ENCODE results near the gene GAS2L2. TPM values are rescaled to one million over a fixed set of nuclear protein-coding genes. Genes with fewer than 3 reads are reported as not detected.

GAS2L2 gene
- polyA plus RNA-seq, 1 donor from 2014 or later = 0.38 TPM

DNA sequence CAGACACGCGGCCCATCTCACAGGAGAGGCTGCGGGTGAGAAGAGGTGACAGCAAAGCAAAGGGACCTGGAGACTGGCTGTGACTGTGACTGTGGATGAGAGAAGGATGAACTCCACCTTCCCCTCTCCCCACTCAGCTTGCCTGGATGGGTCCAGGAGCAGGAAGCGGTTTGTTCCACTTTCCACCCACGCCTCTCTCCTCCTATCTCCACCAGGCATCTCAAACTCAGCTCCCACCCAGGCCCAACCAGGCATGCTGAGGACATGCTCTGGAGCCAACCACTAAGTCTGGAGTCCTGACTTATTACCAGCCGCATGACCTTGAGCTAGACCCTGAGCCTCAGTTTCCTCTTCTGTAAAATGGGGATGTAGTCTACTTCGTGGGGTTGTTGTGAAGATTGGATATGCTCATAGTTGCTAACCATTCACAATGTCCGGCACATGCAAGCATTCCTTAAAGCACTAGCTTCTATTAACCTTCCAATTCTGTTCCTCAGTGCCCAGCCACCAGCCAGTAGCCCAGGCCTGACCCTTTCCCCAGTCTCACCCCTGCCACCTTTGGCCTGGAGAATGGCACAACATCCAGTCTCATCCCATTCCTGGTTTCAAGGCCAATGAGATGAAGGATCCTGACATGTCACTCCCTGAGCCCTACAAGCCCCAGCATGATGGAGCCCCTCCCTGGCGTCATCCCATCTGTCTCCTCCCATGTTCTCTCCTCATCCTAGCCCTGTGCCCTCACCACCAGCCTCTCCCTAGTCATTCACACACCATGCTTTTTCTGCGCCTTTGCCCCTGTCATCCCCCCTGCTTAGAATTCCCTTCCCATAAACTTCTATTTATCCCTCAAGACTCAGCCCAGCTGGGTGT, 2.3 kb downstream of the GAS2L2 start:
- peaks cover 3% of the 10 kb centered on the region for H3K27me3 ChIP-seq (ENCODE audit: insufficient read depth, low read depth, low read length)
- H3K9me2 ChIP-seq (ENCODE audit: insufficient read depth, low read length) = no peaks in the 10 kb centered on the region
- H2AFZ ChIP-seq (ENCODE audit: low read depth, low read length) = no peak overlapping the region
- H3K4me3 ChIP-seq (ENCODE audit: low read length) = no peak overlapping the region
- H3F3A ChIP-seq (ENCODE audit: insufficient read depth, low read length, poor library complexity, severe bottlenecking) = no peaks in the 10 kb centered on the region
- TF ChIP-seq RAD21 (conservative IDR thresholded peaks at IDR 0.05) (no peak), POLR2AphosphoS5 (IDR thresholded peaks at IDR 0.05) (no peak), SMC3 (conservative IDR thresholded peaks at IDR 0.05; ENCODE audit: poor library complexity) (no peak)
- H3K4me2 ChIP-seq (ENCODE audit: low read length) = no peak overlapping the region
- no peak overlapping the region for H3K9ac ChIP-seq (ENCODE audit: low read length)
- no peaks in the 10 kb centered on the region for H3K79me2 ChIP-seq (replicated peaks; ENCODE audit: insufficient read depth, low read length)
- H4K20me1 ChIP-seq (ENCODE audit: insufficient read depth) = no peaks in the 10 kb centered on the region
- no peaks in the 10 kb centered on the region for H3K36me3 ChIP-seq (ENCODE audit: insufficient read depth, low read length)
- H3K9me3 ChIP-seq (ENCODE audit: low read length) = no peaks in the 10 kb centered on the region
- H3K27ac ChIP-seq (ENCODE audit: low read length) = no peak overlapping the region

DNA sequence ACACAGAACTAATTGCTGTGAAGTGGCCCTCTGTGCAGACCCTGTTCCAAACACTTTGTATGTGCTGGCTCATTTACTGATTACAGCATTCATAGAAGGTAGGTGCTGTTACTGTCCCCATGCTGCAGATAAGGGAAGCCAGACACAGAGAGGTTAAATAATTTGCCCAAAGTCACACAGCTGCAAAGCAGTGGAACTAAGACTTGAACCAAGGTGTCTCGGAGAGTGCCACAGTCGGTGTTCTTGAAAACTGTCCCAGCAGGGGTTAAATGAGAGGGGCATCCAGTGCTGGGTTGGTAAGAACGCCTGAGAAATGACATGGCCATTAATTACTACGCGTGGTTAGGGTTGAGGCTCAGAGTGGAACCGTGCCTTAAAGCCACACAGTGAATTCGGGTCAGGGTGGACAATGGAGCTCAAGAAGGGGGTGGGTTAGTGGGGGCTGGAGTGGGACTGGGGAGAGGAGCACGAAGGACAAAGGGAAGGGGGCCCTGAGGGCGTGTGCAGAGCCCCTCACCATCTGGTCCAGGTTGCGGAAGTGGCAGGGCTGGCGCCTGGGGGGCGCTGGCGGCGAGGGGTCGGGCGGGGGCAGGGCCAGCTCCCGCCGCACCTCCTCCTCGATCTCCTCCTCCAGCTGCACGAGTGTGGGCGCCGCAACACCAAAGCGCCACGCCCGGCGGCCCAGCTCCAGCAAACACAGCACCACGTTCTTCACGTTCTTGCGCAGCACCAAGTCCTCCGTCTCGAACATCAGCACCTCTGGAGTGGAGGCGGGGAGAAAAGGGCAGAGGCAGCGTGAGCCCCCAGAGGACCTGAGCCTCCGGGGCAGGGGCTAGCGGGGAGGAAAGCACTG, 3.3 kb downstream of the GAS2L2 start:
- Histone ChIP-seq H3K9me3 (ENCODE audit: low read length) (no peaks in the 10 kb centered on the region), H3F3A (ENCODE audit: insufficient read depth, low read length, poor library complexity, severe bottlenecking) (no peaks in the 10 kb centered on the region), H3K27ac (ENCODE audit: low read length) (no peak overlapping the region), H3K36me3 (ENCODE audit: insufficient read depth, low read length) (no peaks in the 10 kb centered on the region), H3K9ac (ENCODE audit: low read length) (no peak overlapping the region), H3K9me2 (ENCODE audit: insufficient read depth, low read length) (no peaks in the 10 kb centered on the region), H3K79me2 (replicated peaks; ENCODE audit: insufficient read depth, low read length) (no peaks in the 10 kb centered on the region), H3K4me3 (ENCODE audit: low read length) (no peak overlapping the region), H3K4me2 (ENCODE audit: low read length) (no peak overlapping the region), H2AFZ (ENCODE audit: low read depth, low read length) (no peak overlapping the region), H3K27me3 (ENCODE audit: insufficient read depth, low read depth, low read length) (peaks cover 3% of the 10 kb centered on the region), H4K20me1 (ENCODE audit: insufficient read depth) (no peaks in the 10 kb centered on the region)
- no peak for TF ChIP-seq TAF1 (IDR thresholded peaks at IDR 0.05; ENCODE audit: low read depth)
- TF ChIP-seq EZH2 (IDR thresholded peaks at IDR 0.05; ENCODE audit: borderline replicate concordance, insufficient read depth, low read length, poor library complexity, severe bottlenecking) = no peak
- TF ChIP-seq, protein P1, sequence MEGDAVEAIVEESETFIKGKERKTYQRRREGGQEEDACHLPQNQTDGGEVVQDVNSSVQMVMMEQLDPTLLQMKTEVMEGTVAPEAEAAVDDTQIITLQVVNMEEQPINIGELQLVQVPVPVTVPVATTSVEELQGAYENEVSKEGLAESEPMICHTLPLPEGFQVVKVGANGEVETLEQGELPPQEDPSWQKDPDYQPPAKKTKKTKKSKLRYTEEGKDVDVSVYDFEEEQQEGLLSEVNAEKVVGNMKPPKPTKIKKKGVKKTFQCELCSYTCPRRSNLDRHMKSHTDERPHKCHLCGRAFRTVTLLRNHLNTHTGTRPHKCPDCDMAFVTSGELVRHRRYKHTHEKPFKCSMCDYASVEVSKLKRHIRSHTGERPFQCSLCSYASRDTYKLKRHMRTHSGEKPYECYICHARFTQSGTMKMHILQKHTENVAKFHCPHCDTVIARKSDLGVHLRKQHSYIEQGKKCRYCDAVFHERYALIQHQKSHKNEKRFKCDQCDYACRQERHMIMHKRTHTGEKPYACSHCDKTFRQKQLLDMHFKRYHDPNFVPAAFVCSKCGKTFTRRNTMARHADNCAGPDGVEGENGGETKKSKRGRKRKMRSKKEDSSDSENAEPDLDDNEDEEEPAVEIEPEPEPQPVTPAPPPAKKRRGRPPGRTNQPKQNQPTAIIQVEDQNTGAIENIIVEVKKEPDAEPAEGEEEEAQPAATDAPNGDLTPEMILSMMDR (IDR thresholded peaks at IDR 0.05; ENCODE audit: poor library complexity, severe bottlenecking) = no peak
- no peak for TF ChIP-seq RAD21 (conservative IDR thresholded peaks at IDR 0.05)
- no peak for TF ChIP-seq EP300 (conservative IDR thresholded peaks at IDR 0.05; ENCODE audit: poor library complexity, severe bottlenecking)
- no peak for TF ChIP-seq MXI1 (conservative IDR thresholded peaks at IDR 0.05; ENCODE audit: poor library complexity, severe bottlenecking)

- no peak overlapping the region for H3K9ac ChIP-seq (ENCODE audit: low read length)
- no peaks in the 10 kb centered on the region for H4K20me1 ChIP-seq (ENCODE audit: insufficient read depth)
These were observed 4.1 kb downstream of the GAS2L2 start for GRCh38 chr17:35748979-35749378.

More at GRCh38 chr17:35748979-35749378, 4.1 kb downstream of the GAS2L2 start:
- no peak for TF ChIP-seq RAD21 (conservative IDR thresholded peaks at IDR 0.05)
- TF ChIP-seq POLR2AphosphoS5 (IDR thresholded peaks at IDR 0.05) = no peak
- TF ChIP-seq MXI1 (conservative IDR thresholded peaks at IDR 0.05; ENCODE audit: poor library complexity, severe bottlenecking) = no peak
- TF ChIP-seq, protein P2, sequence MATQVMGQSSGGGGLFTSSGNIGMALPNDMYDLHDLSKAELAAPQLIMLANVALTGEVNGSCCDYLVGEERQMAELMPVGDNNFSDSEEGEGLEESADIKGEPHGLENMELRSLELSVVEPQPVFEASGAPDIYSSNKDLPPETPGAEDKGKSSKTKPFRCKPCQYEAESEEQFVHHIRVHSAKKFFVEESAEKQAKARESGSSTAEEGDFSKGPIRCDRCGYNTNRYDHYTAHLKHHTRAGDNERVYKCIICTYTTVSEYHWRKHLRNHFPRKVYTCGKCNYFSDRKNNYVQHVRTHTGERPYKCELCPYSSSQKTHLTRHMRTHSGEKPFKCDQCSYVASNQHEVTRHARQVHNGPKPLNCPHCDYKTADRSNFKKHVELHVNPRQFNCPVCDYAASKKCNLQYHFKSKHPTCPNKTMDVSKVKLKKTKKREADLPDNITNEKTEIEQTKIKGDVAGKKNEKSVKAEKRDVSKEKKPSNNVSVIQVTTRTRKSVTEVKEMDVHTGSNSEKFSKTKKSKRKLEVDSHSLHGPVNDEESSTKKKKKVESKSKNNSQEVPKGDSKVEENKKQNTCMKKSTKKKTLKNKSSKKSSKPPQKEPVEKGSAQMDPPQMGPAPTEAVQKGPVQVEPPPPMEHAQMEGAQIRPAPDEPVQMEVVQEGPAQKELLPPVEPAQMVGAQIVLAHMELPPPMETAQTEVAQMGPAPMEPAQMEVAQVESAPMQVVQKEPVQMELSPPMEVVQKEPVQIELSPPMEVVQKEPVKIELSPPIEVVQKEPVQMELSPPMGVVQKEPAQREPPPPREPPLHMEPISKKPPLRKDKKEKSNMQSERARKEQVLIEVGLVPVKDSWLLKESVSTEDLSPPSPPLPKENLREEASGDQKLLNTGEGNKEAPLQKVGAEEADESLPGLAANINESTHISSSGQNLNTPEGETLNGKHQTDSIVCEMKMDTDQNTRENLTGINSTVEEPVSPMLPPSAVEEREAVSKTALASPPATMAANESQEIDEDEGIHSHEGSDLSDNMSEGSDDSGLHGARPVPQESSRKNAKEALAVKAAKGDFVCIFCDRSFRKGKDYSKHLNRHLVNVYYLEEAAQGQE (IDR thresholded peaks at IDR 0.05; ENCODE audit: borderline replicate concordance) = no peak
- no peak for TF ChIP-seq EP300 (conservative IDR thresholded peaks at IDR 0.05; ENCODE audit: poor library complexity, severe bottlenecking)
- Histone ChIP-seq H3K9me3 (ENCODE audit: low read length) (no peaks in the 10 kb centered on the region), H3K36me3 (ENCODE audit: insufficient read depth, low read length) (no peaks in the 10 kb centered on the region), H3K27ac (ENCODE audit: low read length) (no peak overlapping the region), H3K27me3 (ENCODE audit: insufficient read depth, low read depth, low read length) (peaks cover 3% of the 10 kb centered on the region), H3K79me2 (replicated peaks; ENCODE audit: insufficient read depth, low read length) (no peaks in the 10 kb centered on the region), H2AFZ (ENCODE audit: low read depth, low read length) (no peak overlapping the region), H3K9me2 (ENCODE audit: insufficient read depth, low read length) (no peaks in the 10 kb centered on the region), H3K4me2 (ENCODE audit: low read length) (no peak overlapping the region), H3F3A (ENCODE audit: insufficient read depth, low read length, poor library complexity, severe bottlenecking) (no peaks in the 10 kb centered on the region), H3K4me3 (ENCODE audit: low read length) (no peak overlapping the region)

Data from neural cell (in vitro differentiated cells).